ENCODE results near the gene ANKRD24.

ANKRD24 gene

GRCh38 chr19:4232614-4233281 is 50.3 kb downstream of the ANKRD24 start:
- Histone ChIP-seq H2BK15ac (ENCODE audit: low read length) (peak overlapping the region; percentile 75), H2BK120ac (ENCODE audit: low read depth, low read length) (peak overlapping the region; percentile 61), H3K27me3 (ENCODE audit: control insufficient read depth in 3 of 3, insufficient read depth in 3 of 3, low read depth in 1 of 3, low read length in 3 of 3) (no peaks in the 10 kb centered on the region), H3K4me3 (ENCODE audit: low read length in 2 of 2) (no peak overlapping the region), H3K4me1 (ENCODE audit: control insufficient read depth in 2 of 2, insufficient read depth in 1 of 2, low read depth in 1 of 2, low read length in 2 of 2) (no peaks in the 10 kb centered on the region), H3K27ac (replicated peaks; ENCODE audit: low read length) (no peak overlapping the region), H3K36me3 (replicated peaks in 1 of 2; ENCODE audit: control insufficient read depth in 2 of 2, insufficient read depth in 2 of 2, low read length in 2 of 2) (no peaks in the 10 kb centered on the region), H2AK5ac (ENCODE audit: low read depth, low read length) (peak overlapping the region; percentile 84), H2BK12ac (ENCODE audit: low read length) (no peak overlapping the region), H3K4ac (ENCODE audit: low read length) (no peak overlapping the region), H2BK5ac (ENCODE audit: low read length) (no peak overlapping the region), H2AFZ (ENCODE audit: low read length) (peak overlapping the region; percentile 51), H3K23ac (ENCODE audit: low read depth, low read length, poor library complexity) (peak overlapping the region; percentile 80), H3K79me1 (ENCODE audit: low read depth, low read length) (no peaks in the 10 kb centered on the region), H4K91ac (ENCODE audit: low read depth, low read length, poor library complexity) (no peak overlapping the region), H4K8ac (ENCODE audit: low read depth, low read length) (no peak overlapping the region), H3K9me3 (replicated peaks in 1 of 2; ENCODE audit: control insufficient read depth in 2 of 2, insufficient read depth in 1 of 2, low read depth in 1 of 2, low read length in 2 of 2) (peaks cover 0 to 2% of the 10 kb centered on the region in 2 donors), H3K18ac (ENCODE audit: low read length) (peak overlapping the region; percentile 57), H3K14ac (ENCODE audit: low read length) (peak overlapping the region; percentile 17), H3K9ac (ENCODE audit: low read depth, low read length, poor library complexity) (peak overlapping the region; percentile 4), H3K4me2 (ENCODE audit: insufficient read depth, low read length, poor library complexity, severe bottlenecking) (no peak overlapping the region)
- DNase-seq (ENCODE audit: low spot score) = no peak
- 100% methylated on average over 1 of the region's 21 CpGs; no CpG with 5 or more reads in 1 of the 2 donors for WGBS, 2 donors (ENCODE audit: extremely low coverage in 2 of 2, insufficient read length in 2 of 2, insufficient replicate concordance in 1 of 2)

DNA sequence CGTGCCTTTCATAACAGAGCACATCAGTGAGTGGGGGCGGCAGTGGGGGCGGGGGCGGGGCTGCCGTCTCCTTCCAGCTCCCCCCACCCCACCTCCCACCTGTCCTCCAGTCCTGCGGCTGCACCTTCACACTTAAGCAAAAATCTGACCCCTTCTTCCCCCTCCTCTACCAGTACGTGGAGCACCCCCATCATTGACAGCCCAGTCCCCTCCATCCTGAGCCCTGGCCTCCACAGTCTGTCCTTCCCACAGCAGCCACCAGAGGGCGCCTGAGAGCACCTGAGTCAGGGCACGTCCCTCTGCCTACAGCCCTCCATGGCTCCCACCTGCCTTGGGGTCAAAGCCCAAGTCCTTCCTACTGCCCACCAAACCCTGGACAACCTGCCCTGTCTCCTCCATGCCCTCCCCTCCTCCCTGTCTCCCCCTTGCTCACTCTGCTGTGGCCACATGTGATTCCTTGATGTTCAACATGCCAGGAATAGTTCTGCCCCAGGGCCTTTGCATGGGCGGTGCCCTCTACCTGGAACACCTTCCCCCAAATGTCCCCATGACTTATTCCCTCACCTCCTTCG is 50.9 kb downstream of the ANKRD24 start:
- no peaks in the 10 kb centered on the region for H3K27me3 ChIP-seq (ENCODE audit: control insufficient read depth in 3 of 3, insufficient read depth in 3 of 3, low read depth in 1 of 3, low read length in 3 of 3)

DNA sequence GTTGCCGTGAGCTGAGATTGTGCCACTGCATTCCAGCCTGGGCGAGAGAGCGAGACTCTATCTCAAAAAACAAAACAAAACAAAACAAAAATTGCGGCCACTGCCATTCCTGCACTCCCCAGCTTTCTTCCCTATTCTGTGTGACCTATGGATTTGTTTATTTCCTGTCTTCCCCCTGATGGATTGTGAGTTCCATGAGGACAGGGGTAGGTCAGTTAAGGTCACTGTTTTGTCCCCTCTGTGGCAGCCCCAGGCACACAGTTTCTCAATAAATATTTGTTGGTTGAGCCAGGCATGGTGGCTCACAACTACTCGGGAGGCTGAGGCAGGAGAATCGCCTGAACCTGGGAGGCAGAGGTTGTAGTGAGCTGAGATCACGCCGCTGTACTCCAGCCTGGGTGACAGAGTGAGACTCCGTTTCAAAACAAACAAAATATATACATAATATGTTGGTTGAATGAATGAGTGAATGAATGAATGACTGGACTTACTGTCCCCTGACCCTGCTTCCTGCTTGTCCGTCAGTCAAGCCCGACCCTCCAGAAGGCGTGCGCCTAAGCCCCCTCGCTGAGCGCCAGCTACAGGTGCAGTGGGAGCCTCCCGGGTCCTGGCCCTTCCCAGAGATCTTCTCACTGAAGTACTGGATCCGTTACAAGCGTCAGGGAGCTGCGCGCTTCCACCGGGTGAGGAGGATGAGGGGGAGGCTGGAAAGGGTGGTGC is 51.8 kb downstream of the ANKRD24 start:
- Histone ChIP-seq H3K79me1 (ENCODE audit: low read depth, low read length) (no peaks in the 10 kb centered on the region), H2BK5ac (ENCODE audit: low read length) (no peak overlapping the region), H4K91ac (ENCODE audit: low read depth, low read length, poor library complexity) (no peak overlapping the region), H3K18ac (ENCODE audit: low read length) (peak overlapping the region; percentile 57), H3K14ac (ENCODE audit: low read length) (no peak overlapping the region), H3K4me1 (ENCODE audit: control insufficient read depth in 2 of 2, insufficient read depth in 1 of 2, low read depth in 1 of 2, low read length in 2 of 2) (no peaks in the 10 kb centered on the region), H4K8ac (ENCODE audit: low read depth, low read length) (no peak overlapping the region), H2BK12ac (ENCODE audit: low read length) (no peak overlapping the region), H3K4ac (ENCODE audit: low read length) (no peak overlapping the region), H2AFZ (ENCODE audit: low read length) (peak overlapping the region; percentile 68), H3K27me3 (ENCODE audit: control insufficient read depth in 3 of 3, insufficient read depth in 3 of 3, low read depth in 1 of 3, low read length in 3 of 3) (no peaks in the 10 kb centered on the region), H2BK120ac (ENCODE audit: low read depth, low read length) (no peak overlapping the region), H3K4me3 (ENCODE audit: low read length in 2 of 2) (no peak overlapping the region), H3K27ac (replicated peaks; ENCODE audit: low read length) (no peak overlapping the region), H3K36me3 (replicated peaks in 1 of 2; ENCODE audit: control insufficient read depth in 2 of 2, insufficient read depth in 2 of 2, low read length in 2 of 2) (no peaks in the 10 kb centered on the region), H2BK15ac (ENCODE audit: low read length) (peak overlapping the region; percentile 21), H3K9me3 (replicated peaks in 1 of 2; ENCODE audit: control insufficient read depth in 2 of 2, insufficient read depth in 1 of 2, low read depth in 1 of 2, low read length in 2 of 2) (peaks cover 0 to 2% of the 10 kb centered on the region in 2 donors), H2AK5ac (ENCODE audit: low read depth, low read length) (no peak overlapping the region), H3K23ac (ENCODE audit: low read depth, low read length, poor library complexity) (no peak overlapping the region), H3K4me2 (ENCODE audit: insufficient read depth, low read length, poor library complexity, severe bottlenecking) (no peak overlapping the region), H3K9ac (ENCODE audit: low read depth, low read length, poor library complexity) (no peak overlapping the region)
- WGBS, 2 donors (ENCODE audit: extremely low coverage in 2 of 2, insufficient read length in 2 of 2, insufficient replicate concordance in 1 of 2) = no CpG with 5 or more reads among the region's 21 CpGs
- no peak for DNase-seq (ENCODE audit: low spot score)

More for the DNA sequence above, 50.9 kb downstream of the ANKRD24 start:
- Histone ChIP-seq H3K4ac (ENCODE audit: low read length) (no peak overlapping the region), H2BK5ac (ENCODE audit: low read length) (peak overlapping the region; percentile 9), H4K8ac (ENCODE audit: low read depth, low read length) (no peak overlapping the region), H3K4me3 (ENCODE audit: low read length in 2 of 2) (no peak overlapping the region), H3K18ac (ENCODE audit: low read length) (peak overlapping the region; percentile 38), H3K9me3 (replicated peaks in 1 of 2; ENCODE audit: control insufficient read depth in 2 of 2, insufficient read depth in 1 of 2, low read depth in 1 of 2, low read length in 2 of 2) (peaks cover 0 to 2% of the 10 kb centered on the region in 2 donors), H3K27ac (replicated peaks; ENCODE audit: low read length) (no peak overlapping the region), H4K91ac (ENCODE audit: low read depth, low read length, poor library complexity) (no peak overlapping the region), H3K79me1 (ENCODE audit: low read depth, low read length) (no peaks in the 10 kb centered on the region), H2BK120ac (ENCODE audit: low read depth, low read length) (peak overlapping the region; percentile 61), H3K4me2 (ENCODE audit: insufficient read depth, low read length, poor library complexity, severe bottlenecking) (no peak overlapping the region), H3K36me3 (replicated peaks in 1 of 2; ENCODE audit: control insufficient read depth in 2 of 2, insufficient read depth in 2 of 2, low read length in 2 of 2) (no peaks in the 10 kb centered on the region), H2BK12ac (ENCODE audit: low read length) (no peak overlapping the region), H3K14ac (ENCODE audit: low read length) (no peak overlapping the region), H3K4me1 (ENCODE audit: control insufficient read depth in 2 of 2, insufficient read depth in 1 of 2, low read depth in 1 of 2, low read length in 2 of 2) (no peaks in the 10 kb centered on the region), H3K9ac (ENCODE audit: low read depth, low read length, poor library complexity) (peak overlapping the region; percentile 4), H2AK5ac (ENCODE audit: low read depth, low read length) (peak overlapping the region; percentile 84), H2AFZ (ENCODE audit: low read length) (peak overlapping the region; percentile 51), H3K23ac (ENCODE audit: low read depth, low read length, poor library complexity) (peak overlapping the region; percentile 80), H2BK15ac (ENCODE audit: low read length) (peak overlapping the region; percentile 75)
- no peak for DNase-seq (ENCODE audit: low spot score)
- no CpG with 5 or more reads among the region's 11 CpGs for WGBS, 2 donors (ENCODE audit: extremely low coverage in 2 of 2, insufficient read length in 2 of 2, insufficient replicate concordance in 1 of 2)

GRCh38 chr19:4234862-4235201 is 52.3 kb downstream of the ANKRD24 start:
- H3K27ac ChIP-seq (replicated peaks; ENCODE audit: low read length) = no peak overlapping the region
- no peak overlapping the region for H2BK5ac ChIP-seq (ENCODE audit: low read length)

More at GRCh38 chr19:4234862-4235201, 52.3 kb downstream of the ANKRD24 start:
- Histone ChIP-seq H3K4me2 (ENCODE audit: insufficient read depth, low read length, poor library complexity, severe bottlenecking) (no peak overlapping the region), H3K36me3 (replicated peaks in 1 of 2; ENCODE audit: control insufficient read depth in 2 of 2, insufficient read depth in 2 of 2, low read length in 2 of 2) (no peaks in the 10 kb centered on the region), H3K9ac (ENCODE audit: low read depth, low read length, poor library complexity) (no peak overlapping the region), H3K14ac (ENCODE audit: low read length) (no peak overlapping the region), H3K23ac (ENCODE audit: low read depth, low read length, poor library complexity) (no peak overlapping the region), H3K4me3 (ENCODE audit: low read length in 2 of 2) (no peak overlapping the region), H3K79me1 (ENCODE audit: low read depth, low read length) (no peaks in the 10 kb centered on the region), H3K27me3 (ENCODE audit: control insufficient read depth in 3 of 3, insufficient read depth in 3 of 3, low read depth in 1 of 3, low read length in 3 of 3) (no peaks in the 10 kb centered on the region), H3K4ac (ENCODE audit: low read length) (no peak overlapping the region), H2AK5ac (ENCODE audit: low read depth, low read length) (no peak overlapping the region), H2BK15ac (ENCODE audit: low read length) (peak overlapping the region; percentile 21), H2BK12ac (ENCODE audit: low read length) (no peak overlapping the region), H2AFZ (ENCODE audit: low read length) (peak overlapping the region; percentile 68), H4K8ac (ENCODE audit: low read depth, low read length) (no peak overlapping the region), H3K4me1 (ENCODE audit: control insufficient read depth in 2 of 2, insufficient read depth in 1 of 2, low read depth in 1 of 2, low read length in 2 of 2) (no peaks in the 10 kb centered on the region), H4K91ac (ENCODE audit: low read depth, low read length, poor library complexity) (no peak overlapping the region), H3K18ac (ENCODE audit: low read length) (no peak overlapping the region), H2BK120ac (ENCODE audit: low read depth, low read length) (no peak overlapping the region), H3K9me3 (replicated peaks in 1 of 2; ENCODE audit: control insufficient read depth in 2 of 2, insufficient read depth in 1 of 2, low read depth in 1 of 2, low read length in 2 of 2) (peaks cover 0 to 2% of the 10 kb centered on the region in 2 donors)
- DNase-seq (ENCODE audit: low spot score) = no peak
- WGBS, 2 donors (ENCODE audit: extremely low coverage in 2 of 2, insufficient read length in 2 of 2, insufficient replicate concordance in 1 of 2) = no CpG with 5 or more reads among the region's 13 CpGs

Data from neuronal stem cell (in vitro differentiated cells).